Neural cell (in vitro differentiated cells): ENCODE data around the gene UBAP1L. TPM values are rescaled to one million over a fixed set of nuclear protein-coding genes. Genes with fewer than 3 reads are reported as not detected.

Source experiments
- H2AFZ ChIP-seq: fragments of 200-600, 300-800 bp; sonication (generic), shearing (Covaris generic); 2 replicates; pipeline ENCODE4 v1.6.0; 2014; ENCODE audit warnings: low read depth, mild to moderate bottlenecking, antibody characterized with exemption, low read length, moderate library complexity
- H3F3A ChIP-seq: fragments of 200-600 bp; shearing (Covaris generic); 2 replicates; pipeline ENCODE4 v1.6.1; 2016; ENCODE audit warnings: mild to moderate bottlenecking, moderate library complexity, mixed read lengths, antibody characterized with exemption, low read length; ENCODE audit not compliant: insufficient read depth, poor library complexity, severe bottlenecking
- H3K27ac ChIP-seq: fragments of 200-600, 300-800 bp; sonication (generic), shearing (Covaris generic); 2 replicates; pipeline ENCODE4 v1.5.1; 2014; ENCODE audit warnings: mild to moderate bottlenecking, low read length, moderate library complexity
- H3K27me3 ChIP-seq: fragments of 300-800, 200-600 bp; sonication (generic), shearing (Covaris generic); 2 replicates; pipeline ENCODE4 v1.6.0; 2014; ENCODE audit warnings: mild to moderate bottlenecking, low read depth, low read length, moderate library complexity; ENCODE audit not compliant: insufficient read depth
- H3K36me3 ChIP-seq: fragments of 300-800, 200-600 bp; sonication (generic), shearing (Covaris generic); 2 replicates; pipeline ENCODE4 v1.5.1; 2014; ENCODE audit warnings: mild to moderate bottlenecking, antibody characterized with exemption, low read length, moderate library complexity; ENCODE audit not compliant: insufficient read depth
- H3K4me2 ChIP-seq: fragments of 300-800, 200-600 bp; sonication (generic), shearing (Covaris generic); 2 replicates; pipeline ENCODE4 v1.6.0; 2014; ENCODE audit warnings: mild to moderate bottlenecking, low read length
- H3K4me3 ChIP-seq: fragments of 300-800, 200-600 bp; sonication (generic), shearing (Covaris generic); 2 replicates; pipeline ENCODE4 v1.5.1; 2014; ENCODE audit warnings: mild to moderate bottlenecking, low read length, moderate library complexity
- H3K79me2 ChIP-seq: fragments of 200-600 bp; shearing (Covaris generic); replicated peaks from 2 replicates; pipeline ENCODE4 v1.6.0; 2014; ENCODE audit warnings: mild to moderate bottlenecking, low read length, moderate library complexity; ENCODE audit not compliant: insufficient read depth
- H3K9ac ChIP-seq: fragments of 300-800, 200-600 bp; sonication (generic), shearing (Covaris generic); 2 replicates; pipeline ENCODE4 v1.6.1; 2016; ENCODE audit warnings: mild to moderate bottlenecking, low read length, mixed read lengths
- H3K9me2 ChIP-seq: fragments of 200-600 bp; shearing (Covaris generic); 2 replicates; pipeline ENCODE4 v1.6.1; 2016; ENCODE audit warnings: mild to moderate bottlenecking, low read length, mixed read lengths; ENCODE audit not compliant: insufficient read depth
- H3K9me3 ChIP-seq: fragments of 200-600, 300-800 bp; sonication (generic), shearing (Covaris generic); 2 replicates; pipeline ENCODE4 v1.6.1; 2016; ENCODE audit warnings: mild to moderate bottlenecking, mixed run types, low read length, moderate library complexity, mixed read lengths
- H4K20me1 ChIP-seq: fragments of 200-600 bp; shearing (Covaris generic); 2 replicates; pipeline ENCODE4 v1.6.1; 2016; ENCODE audit warnings: mild to moderate bottlenecking, mixed run types; ENCODE audit not compliant: insufficient read depth
- CTCF ChIP-seq: fragments of 450-650 bp; IDR thresholded peaks from 2 replicates; pipeline ENCODE4 v1.5.1; 2014; ENCODE audit warnings: antibody characterized with exemption, mild to moderate bottlenecking, moderate library complexity; ENCODE audit not compliant: poor library complexity, severe bottlenecking
- EP300 ChIP-seq: fragments of 450-650 bp; conservative IDR thresholded peaks from 2 replicates; pipeline ENCODE4 v1.6.1; 2014; ENCODE audit warnings: antibody characterized with exemption, mild to moderate bottlenecking, moderate library complexity; ENCODE audit not compliant: poor library complexity, severe bottlenecking
- EZH2 ChIP-seq: fragments of 200-600, 300-800 bp; shearing (Covaris generic), sonication (generic); IDR thresholded peaks from 2 replicates; pipeline ENCODE4 v1.6.1; 2014; ENCODE audit warnings: antibody characterized with exemption, low read length, borderline replicate concordance, mild to moderate bottlenecking; ENCODE audit not compliant: insufficient read depth, poor library complexity, severe bottlenecking
- MXI1 ChIP-seq: fragments of 450-650 bp; conservative IDR thresholded peaks from 2 replicates; pipeline ENCODE4 v1.6.1; 2014; ENCODE audit warnings: antibody characterized with exemption, mild to moderate bottlenecking; ENCODE audit not compliant: poor library complexity, severe bottlenecking
- POLR2AphosphoS5 ChIP-seq: IDR thresholded peaks from 2 replicates; pipeline ENCODE4 v1.6.1; 2012
- RAD21 ChIP-seq: fragments of 450-650 bp; conservative IDR thresholded peaks from 2 replicates; pipeline ENCODE4 v1.6.1; 2014; ENCODE audit warnings: antibody characterized with exemption, mild to moderate bottlenecking, moderate library complexity
- SMC3 ChIP-seq: fragments of 450-650 bp; conservative IDR thresholded peaks from 2 replicates; pipeline ENCODE4 v1.6.1; 2014; ENCODE audit warnings: antibody characterized with exemption, mild to moderate bottlenecking, moderate library complexity; ENCODE audit not compliant: poor library complexity
- TAF1 ChIP-seq: IDR thresholded peaks from 2 replicates; pipeline ENCODE4 v1.6.1; 2012; ENCODE audit warnings: low read depth
- polyA plus RNA-seq: library from polyadenylated mRNA; depleted of rRNA; stranded (reverse); fragments of >200 nt; gene quantifications from 2 replicates; pipeline ENCODE4 v1.2.3, GENCODE V29; 2014
- TF ChIP-seq, protein P1 (sequence below): IDR thresholded peaks from 2 replicates; pipeline ENCODE4 v1.6.1; 2012; ENCODE audit warnings: borderline replicate concordance

UBAP1L gene
- polyA plus RNA-seq, 1 donor from 2014 or later = 10.3 TPM

- Histone ChIP-seq H2AFZ (no peak overlapping the region), H3F3A (no peaks in the 10 kb centered on the region), H3K79me2 (no peaks in the 10 kb centered on the region), H3K4me2 (no peak overlapping the region), H3K27ac (no peak overlapping the region), H4K20me1 (no peaks in the 10 kb centered on the region), H3K9ac (no peak overlapping the region), H3K36me3 (no peaks in the 10 kb centered on the region), H3K9me2 (no peaks in the 10 kb centered on the region), H3K27me3 (peaks cover 14% of the 10 kb centered on the region), H3K4me3 (no peak overlapping the region), H3K9me3 (no peaks in the 10 kb centered on the region)
- TF ChIP-seq CTCF (peak; percentile 8), MXI1 (no peak)
These were observed 12.9 kb downstream of the UBAP1L start for GRCh38 chr15:65101891-65102708.

DNA sequence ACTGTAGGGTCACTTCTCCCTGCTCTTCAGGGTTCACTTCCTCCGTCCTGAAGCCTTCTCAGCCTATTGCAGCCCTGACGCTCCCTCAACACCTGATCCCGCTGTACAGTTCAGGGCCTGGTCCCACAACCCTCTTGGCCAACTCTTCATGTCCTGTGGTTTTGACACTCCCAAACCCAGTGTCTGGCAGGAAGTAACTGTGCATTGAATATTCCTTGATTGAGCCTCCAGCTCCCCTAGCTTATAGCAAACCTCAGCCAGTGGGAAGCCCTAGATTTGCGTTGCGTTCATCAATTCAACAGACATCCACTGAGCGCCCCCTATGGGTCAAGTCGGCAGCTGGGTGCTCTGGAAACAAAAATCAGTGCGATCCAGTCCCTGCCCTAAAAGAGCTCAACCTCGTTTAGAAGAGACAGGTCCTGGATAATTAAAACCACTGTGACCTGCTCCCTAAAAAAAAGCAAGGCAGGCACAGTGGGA is 13.5 kb downstream of the UBAP1L start:
- no peaks in the 10 kb centered on the region for H3K36me3 ChIP-seq
- H3K4me2 ChIP-seq = no peak overlapping the region
- H3F3A ChIP-seq = no peaks in the 10 kb centered on the region
- no peaks in the 10 kb centered on the region for H3K9me3 ChIP-seq
- H3K79me2 ChIP-seq = no peaks in the 10 kb centered on the region
- H2AFZ ChIP-seq = no peak overlapping the region
- TF ChIP-seq MXI1 = no peak
- peak; percentile 83 for TF ChIP-seq RAD21
- no peak for TF ChIP-seq EP300
- peak; percentile 83 for TF ChIP-seq SMC3
- peak; percentile 90 for TF ChIP-seq CTCF
- no peak for TF ChIP-seq POLR2AphosphoS5
- no peak overlapping the region for H3K4me3 ChIP-seq
- H4K20me1 ChIP-seq = no peaks in the 10 kb centered on the region
- H3K9ac ChIP-seq = no peak overlapping the region
- H3K27ac ChIP-seq = no peak overlapping the region
- H3K9me2 ChIP-seq = no peaks in the 10 kb centered on the region
- H3K27me3 ChIP-seq = peaks cover 14% of the 10 kb centered on the region

- Histone ChIP-seq H3F3A (no peaks in the 10 kb centered on the region), H3K9ac (no peak overlapping the region), H3K27ac (no peak overlapping the region), H3K9me3 (no peaks in the 10 kb centered on the region), H3K4me2 (no peak overlapping the region), H3K4me3 (no peak overlapping the region), H3K9me2 (no peaks in the 10 kb centered on the region), H2AFZ (no peak overlapping the region), H3K79me2 (no peaks in the 10 kb centered on the region), H3K36me3 (no peaks in the 10 kb centered on the region), H3K27me3 (peaks cover 14% of the 10 kb centered on the region), H4K20me1 (no peaks in the 10 kb centered on the region)
- TF ChIP-seq, protein P1, sequence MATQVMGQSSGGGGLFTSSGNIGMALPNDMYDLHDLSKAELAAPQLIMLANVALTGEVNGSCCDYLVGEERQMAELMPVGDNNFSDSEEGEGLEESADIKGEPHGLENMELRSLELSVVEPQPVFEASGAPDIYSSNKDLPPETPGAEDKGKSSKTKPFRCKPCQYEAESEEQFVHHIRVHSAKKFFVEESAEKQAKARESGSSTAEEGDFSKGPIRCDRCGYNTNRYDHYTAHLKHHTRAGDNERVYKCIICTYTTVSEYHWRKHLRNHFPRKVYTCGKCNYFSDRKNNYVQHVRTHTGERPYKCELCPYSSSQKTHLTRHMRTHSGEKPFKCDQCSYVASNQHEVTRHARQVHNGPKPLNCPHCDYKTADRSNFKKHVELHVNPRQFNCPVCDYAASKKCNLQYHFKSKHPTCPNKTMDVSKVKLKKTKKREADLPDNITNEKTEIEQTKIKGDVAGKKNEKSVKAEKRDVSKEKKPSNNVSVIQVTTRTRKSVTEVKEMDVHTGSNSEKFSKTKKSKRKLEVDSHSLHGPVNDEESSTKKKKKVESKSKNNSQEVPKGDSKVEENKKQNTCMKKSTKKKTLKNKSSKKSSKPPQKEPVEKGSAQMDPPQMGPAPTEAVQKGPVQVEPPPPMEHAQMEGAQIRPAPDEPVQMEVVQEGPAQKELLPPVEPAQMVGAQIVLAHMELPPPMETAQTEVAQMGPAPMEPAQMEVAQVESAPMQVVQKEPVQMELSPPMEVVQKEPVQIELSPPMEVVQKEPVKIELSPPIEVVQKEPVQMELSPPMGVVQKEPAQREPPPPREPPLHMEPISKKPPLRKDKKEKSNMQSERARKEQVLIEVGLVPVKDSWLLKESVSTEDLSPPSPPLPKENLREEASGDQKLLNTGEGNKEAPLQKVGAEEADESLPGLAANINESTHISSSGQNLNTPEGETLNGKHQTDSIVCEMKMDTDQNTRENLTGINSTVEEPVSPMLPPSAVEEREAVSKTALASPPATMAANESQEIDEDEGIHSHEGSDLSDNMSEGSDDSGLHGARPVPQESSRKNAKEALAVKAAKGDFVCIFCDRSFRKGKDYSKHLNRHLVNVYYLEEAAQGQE = no peak
- TF ChIP-seq POLR2AphosphoS5 = no peak
- TF ChIP-seq EZH2 = no peak
- no peak for TF ChIP-seq SMC3
- TF ChIP-seq EP300 = no peak
- no peak for TF ChIP-seq RAD21
- TF ChIP-seq MXI1 = no peak
- no peak for TF ChIP-seq CTCF
- TF ChIP-seq TAF1 = no peak
These were observed 14.6 kb downstream of the UBAP1L start for GRCh38 chr15:65100442-65100841.
